LNCAP (cell line): ENCODE data around the gene ITCH.

Experiments used
- CTCF ChIP-seq: fragments of 450-650 bp; IDR thresholded peaks from 2 replicates; pipeline ENCODE4 v1.5.1; 2017; ENCODE audit warnings: mild to moderate bottlenecking

The ITCH gene

GRCh38 chr20:34363062-34363464 lies at the start of gene ITCH:
ITCH (plus strand) TSS chr20:34363273; CDS start chr20:34393812, 30,539 bp downstream.
- TF ChIP-seq CTCF: no peak

DNA sequence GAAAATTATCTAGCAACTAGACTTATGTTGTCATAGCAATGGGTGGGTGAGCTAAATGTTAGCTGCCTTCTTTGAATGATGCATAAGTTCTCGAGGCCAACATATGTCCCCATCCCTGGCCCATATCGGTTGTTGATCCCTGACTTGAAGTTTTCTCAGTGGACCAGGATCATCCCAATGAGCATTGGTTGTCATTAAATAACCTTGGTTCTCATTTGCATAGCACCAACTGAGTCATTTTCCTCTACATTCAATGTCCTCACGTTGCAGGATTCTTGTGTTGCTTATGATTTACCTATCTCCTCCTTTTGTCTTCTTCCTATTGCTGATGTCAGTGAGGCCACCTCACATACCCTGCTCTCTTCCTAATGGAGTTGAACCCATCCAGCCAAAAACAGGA lies 47.8 kb upstream of the ITCH start:
- no peak for TF ChIP-seq CTCF

- no peak for TF ChIP-seq CTCF
Observed at GRCh38 chr20:34316196-34316814, 46.8 kb upstream of the ITCH start.

- no peak for TF ChIP-seq CTCF
Observed at GRCh38 chr20:34318609-34319443, 44.2 kb upstream of the ITCH start.

DNA sequence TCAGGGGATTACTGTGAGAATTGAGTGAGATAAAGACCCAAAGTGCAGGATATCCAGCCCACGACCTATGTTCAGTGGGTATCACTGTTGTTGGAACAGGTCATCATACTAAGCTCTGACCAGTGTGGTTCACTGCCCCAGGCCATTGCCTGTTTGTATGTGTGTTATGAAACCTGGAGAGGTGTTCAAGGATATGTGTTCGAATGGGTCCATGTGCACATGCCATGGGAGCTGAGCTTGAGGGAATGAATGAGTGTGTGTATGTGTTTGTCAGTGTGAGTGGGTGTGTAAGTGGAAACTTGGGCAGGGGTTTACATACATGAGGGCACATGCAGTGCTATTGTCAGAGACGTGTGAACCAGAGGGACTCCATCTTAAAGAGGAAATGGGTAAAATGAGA lies 42.2 kb upstream of the ITCH start:
- no peak for TF ChIP-seq CTCF

DNA sequence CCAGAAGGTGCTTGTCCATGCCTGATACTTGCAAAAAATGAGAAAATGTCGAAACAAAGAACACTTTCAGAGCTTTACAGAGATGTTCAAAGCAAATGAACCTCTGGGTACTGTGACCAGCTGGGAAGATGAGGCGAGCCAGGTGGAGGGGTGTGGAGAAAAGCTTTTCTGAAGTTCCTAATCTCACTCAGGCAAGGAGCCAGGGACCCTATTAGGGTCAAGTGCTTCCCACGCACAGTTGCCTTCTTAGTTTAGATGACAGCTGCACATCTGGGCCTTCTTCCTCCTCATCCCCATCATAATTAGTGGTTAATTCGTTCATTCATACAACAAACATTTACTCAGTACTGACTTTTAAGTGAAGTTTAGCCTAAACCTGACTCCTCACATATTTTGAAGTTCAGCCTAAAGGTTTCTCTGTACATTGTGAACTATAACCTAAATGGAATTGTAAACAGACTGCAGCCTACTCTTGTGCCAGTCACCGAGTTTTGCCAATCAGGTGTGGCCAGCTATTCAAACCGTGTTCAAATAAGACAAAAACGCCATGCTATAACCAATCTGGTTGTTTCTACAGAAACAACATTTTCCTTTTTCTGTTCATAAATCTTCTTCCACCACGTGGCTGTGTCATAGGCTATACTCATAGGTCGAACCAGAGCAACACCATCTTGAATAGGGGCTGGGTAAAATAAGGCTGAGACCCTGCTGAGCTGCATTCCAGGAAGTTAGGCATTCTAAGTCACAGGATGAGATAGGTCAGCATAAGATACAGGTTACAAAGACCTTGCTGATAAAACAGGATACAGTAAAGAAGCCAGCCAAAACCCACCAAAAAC lies 40.6 kb upstream of the ITCH start:
- TF ChIP-seq CTCF: no peak

GRCh38 chr20:34324541-34324940 lies 38.5 kb upstream of the ITCH start:
- no peak for TF ChIP-seq CTCF
